Globus pallidus (tissue), 1 donor: ENCODE results near the gene CACNG8.
A peak's percentile ranks its signal among the peaks of the same experiment; 100 is the strongest.

Experiments used
- DNase-seq: peaks from one replicate; pipeline ENCODE4 v3.0.0-alpha.2; 2015; ENCODE audit warnings: low spot score

The CACNG8 gene

DNA sequence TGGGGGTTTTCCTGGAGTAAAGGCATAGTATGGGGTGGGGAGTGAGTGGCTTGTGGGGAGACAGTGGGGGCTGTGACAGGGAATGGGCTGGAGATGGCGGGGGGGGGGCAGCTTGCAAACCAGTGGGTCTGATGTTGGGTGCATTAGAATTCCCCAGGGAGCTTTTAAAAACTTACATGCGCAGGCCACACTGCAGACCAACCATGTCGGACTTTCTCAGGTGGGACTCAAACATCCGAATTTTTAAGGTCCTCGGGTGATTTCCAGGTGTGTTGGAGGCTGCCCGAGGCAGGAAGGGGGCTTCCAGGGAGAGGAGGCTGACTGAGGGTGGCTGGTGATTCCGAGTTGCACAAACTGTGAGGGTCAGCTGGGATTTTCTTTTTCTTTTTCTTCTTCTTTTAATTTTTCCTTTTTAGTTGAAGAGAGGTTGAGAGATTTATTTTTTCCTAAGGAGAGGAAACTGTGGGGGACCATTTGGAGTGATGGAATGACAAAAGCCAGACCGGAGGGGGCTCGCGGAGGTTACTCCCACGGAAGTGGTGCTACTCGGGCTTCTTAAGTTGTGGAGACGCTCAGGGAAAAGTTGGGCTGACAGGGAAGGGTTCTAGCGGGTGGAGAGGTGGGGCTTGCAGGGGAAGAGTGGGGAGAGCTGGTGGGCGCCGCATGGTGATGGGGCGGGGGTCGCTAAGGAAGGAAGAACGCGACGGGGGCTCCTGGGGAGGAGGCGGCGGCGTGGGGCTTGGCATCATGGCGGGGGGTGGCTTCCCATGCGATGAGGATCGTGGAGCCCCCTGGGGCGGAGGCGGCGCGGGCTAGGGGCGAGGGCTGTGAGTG, 997 bp upstream of the CACNG8 start:
- no peak for DNase-seq

DNA sequence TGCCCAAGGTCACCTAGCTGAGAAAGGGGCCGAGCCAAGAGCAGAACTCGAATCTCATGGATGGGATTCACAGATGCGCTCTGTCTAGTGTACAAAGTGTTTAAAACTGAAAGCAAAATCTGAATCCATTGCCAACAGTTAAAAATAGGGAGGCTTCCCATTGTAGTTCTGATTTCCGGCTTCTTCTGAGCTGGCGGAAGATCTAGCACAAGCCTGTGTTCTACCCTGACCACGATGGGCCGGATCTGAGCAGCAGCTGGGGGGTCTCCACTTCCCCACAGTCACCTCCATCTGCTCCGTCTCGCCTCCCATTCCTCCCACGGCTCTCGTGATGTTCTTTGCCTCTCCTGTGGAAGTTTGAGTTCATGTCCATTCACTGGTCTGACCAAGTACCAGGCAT, 2.4 kb downstream of the CACNG8 start:
- DNase-seq: no peak

DNA sequence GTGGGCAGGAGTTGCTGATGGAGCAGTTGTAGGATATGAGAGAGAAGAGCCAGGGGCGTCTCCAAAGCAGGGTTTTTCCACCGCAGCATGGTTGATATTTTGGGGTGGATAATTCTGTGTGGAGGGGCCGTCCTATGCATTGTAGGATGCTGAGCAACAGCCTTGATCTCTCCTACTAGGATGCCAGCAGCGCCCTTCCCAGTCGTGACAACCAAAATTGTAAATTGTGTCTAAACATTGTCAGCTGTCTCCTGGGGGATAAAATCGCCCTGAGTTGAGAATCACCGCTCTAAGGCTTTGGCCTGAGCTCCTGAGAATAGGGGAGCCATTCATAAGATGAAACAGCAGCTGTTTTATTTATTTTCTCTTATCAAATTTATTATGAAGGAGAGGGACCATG, 4.2 kb downstream of the CACNG8 start:
- no peak for DNase-seq

DNA sequence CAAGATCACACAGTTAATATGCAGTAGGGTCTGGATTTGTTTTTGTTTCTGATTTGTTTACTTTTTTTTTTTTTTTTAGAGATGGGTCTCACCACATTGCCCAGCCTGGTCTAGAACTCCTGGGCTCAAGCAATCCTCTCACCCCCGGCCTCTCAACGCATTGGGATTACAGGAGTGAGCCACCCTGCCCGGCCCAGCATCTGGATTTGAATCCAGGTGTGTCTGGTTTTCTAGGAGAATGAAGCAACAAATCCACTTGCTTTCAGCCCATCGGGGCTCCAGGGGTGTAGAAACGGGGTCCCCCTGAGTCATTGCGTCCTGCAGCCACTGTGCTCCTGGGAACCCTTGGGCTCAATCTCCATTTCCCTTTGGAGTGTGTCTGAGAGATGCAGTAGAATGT, 6.6 kb downstream of the CACNG8 start:
- DNase-seq: no peak

DNA sequence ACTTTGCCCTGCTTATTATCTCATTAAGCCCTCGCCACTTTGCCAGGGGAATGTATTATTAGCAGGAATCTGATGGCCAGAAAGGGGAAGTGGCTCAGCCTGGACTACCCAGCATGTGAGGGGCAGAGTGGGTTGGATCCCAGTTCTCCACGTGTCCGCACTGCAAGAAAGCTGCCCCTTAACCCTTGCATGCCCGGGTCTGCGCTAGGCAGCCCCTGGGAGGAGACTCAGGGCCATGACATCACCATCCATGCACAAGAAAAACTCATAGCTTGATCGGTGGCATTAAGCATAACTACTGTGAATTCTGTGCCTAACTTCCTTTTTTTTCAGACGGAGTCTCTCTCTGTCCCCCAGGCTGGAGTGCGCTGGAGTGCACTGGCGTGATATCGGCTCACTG, 8.9 kb downstream of the CACNG8 start:
- no peak for DNase-seq

DNA sequence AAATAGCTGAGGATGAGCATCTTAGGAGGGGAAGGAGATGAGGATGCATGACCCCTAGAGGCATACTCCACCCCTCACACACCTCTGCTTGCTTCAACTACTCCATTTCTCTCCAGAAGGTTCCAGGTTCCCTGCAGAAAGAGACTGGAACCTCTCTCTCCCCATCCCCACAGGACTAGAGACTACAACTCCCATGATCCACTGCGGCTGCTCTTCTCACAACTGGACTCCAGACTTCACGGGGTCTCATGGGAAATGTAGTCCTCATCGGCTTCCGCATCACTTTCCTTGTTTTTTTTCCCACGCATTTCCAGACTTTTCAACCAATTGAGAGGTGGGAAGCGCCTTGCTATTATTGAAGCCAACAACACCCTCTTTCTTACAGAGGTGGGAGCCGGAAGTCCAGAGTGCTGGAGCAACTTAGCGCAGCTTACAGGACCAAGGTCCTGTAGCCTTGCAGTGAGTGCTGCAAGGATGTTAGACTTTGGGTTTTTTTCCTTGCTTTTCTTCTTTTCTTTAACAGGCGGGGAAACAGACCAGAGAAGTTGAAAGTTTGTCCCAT, 14.8 kb downstream of the CACNG8 start:
- DNase-seq: peak; percentile 88

DNA sequence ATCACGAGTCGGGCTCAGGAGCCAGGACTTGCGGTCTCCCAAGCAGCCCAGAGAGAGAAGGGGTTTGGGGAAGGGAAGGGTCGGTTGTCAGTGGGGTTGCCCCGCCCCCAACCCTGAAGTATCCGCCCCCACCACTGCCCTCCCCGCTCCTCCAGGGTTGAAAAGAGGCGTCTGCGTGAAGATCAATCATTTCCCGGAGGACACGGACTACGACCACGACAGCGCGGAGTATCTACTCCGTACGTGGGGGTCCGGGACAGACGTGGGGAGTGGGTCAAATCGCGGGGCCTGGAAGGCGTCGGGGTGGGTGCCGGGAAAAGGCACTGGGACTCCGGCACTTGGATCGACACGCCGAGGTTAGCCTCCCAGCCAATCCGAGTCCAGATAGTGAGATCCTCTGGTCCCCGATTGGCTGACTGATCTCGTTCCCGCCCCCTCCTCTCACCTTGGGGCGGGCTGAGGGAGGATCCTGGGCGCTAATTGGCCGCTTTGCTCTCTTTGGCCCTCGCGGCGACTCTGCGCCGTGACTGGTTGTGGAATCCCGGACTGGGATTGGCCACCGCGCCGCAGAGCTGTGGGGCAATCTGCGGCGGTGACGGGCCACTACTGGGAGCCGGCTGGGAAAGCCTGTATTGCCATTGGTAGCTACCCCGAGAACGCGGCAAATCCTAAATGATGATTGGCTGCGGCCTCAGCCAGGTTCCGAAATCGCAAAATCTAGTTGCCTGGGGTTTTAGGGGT, 15.4 kb downstream of the CACNG8 start:
- peak; percentile 68 for DNase-seq

DNA sequence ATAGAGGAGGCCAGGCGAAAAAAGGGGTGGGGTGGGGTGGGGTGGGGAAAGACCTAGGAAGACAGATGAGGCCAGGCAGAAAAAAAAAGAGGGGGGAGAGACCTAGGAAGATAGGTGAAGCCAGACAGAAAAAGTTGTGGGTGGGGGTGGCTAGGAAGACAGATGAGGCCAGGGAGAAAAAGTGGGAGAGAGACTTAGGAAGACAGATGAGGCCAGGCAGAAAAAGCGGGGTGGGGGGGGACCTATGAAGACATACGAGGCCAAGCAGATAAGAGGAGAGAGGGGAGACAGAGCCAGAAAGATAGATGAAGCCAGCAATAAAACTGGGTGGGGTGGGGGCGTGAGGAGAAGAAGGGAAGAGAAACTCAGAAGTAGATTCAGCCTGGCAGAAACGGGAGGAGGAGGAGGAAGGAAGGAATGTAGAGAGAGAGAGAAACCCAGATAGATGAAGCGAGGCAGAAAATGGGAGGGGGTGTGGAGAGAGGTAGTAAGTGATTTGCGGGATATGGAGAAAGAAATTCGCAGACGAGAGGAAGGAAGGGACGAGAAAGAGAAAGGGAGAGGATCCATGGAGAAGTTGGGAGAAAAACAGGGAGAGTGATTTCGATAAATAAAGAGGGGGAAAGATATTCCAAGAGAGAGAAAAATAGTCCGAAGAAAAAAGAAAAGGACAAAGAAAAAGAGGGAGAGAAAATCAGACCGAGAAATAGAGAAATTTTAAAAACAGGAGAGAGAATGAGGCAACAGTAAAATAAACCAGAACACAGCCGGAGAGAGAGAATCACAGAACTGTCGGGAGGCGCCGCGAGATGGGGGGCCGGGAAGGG, 16.5 kb downstream of the CACNG8 start:
- DNase-seq: no peak

DNA sequence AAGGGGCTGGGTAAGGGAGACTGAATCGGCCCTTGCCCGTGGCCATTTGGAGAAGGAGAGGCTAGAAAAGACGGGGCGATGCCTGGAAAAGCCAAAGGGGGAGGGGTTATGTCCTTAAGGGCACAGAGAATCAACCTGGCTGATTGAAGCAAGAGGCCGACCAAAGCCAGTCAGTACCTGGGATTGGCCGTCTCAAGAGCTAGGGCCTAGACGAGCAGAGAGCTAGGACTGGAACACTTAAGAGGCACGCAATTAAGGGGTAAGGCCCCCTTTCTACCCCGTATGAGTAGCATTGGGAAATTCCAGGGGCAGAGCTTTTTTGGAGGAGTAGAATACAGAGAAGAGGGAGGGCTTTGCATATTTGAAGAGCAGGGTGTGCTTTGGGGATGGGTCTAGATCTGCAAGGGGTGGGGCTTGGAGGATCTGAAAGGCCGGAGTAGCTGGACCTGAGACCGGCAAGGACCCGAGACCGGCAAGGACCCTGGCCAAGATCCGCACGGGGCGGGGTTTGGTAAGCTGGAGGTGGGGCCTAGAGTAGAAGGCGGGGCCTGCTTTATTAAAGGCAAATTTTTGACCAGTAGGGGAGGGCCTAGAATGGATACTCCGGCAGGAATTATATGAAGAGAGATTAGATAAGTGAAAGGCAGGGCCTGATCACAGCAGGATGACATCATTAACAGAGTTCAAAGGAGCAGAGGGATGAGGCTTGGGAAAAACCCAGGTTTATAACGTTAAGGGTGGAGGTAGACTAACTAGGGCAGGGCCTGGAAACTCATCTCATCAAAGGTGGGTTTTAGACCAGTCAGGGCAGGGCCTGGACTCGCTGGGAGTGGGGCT, 18.0 kb downstream of the CACNG8 start:
- DNase-seq: no peak

DNA sequence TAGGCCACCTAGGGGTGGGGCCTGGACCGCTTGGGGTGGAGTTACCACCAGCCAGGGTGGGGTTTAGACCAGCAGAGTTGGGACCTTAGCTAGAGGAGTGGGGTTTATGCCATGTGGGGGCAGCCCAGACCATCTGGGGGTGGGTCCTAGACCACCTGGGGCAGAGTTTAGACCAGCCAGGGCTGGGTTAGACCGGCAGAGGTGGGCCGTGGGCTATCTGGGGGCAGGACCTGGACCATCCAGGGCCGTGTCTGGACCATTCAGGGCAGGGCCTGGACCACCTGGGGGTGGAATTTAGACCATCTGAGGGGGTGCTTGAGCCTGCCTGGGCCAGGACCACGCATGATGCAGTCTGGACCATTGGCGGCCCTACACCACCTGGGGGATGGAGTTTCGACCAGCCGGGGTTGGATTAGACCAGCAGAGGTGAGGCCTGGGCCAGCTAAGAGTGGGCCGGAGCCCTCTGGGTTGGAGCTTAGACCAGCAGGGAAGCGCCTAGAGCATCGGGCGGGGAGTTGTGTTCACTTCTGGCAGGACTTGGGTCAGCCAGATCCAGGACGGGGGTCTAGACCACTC, 18.7 kb downstream of the CACNG8 start:
- no peak for DNase-seq

DNA sequence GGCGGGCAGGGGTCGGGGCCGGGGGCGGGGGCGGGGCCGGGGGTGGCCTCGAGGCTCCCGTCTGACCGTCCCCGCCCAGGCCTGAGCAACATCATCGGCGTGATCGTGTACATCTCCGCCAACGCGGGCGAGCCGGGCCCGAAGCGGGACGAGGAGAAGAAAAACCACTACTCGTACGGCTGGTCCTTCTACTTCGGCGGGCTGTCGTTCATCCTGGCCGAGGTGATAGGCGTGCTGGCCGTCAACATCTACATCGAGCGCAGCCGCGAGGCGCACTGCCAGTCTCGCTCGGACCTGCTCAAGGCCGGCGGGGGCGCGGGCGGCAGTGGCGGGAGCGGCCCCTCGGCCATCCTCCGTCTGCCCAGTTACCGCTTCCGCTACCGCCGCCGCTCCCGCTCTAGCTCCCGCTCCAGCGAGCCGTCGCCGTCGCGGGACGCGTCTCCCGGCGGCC, 19.3 kb downstream of the CACNG8 start:
- no peak for DNase-seq

DNA sequence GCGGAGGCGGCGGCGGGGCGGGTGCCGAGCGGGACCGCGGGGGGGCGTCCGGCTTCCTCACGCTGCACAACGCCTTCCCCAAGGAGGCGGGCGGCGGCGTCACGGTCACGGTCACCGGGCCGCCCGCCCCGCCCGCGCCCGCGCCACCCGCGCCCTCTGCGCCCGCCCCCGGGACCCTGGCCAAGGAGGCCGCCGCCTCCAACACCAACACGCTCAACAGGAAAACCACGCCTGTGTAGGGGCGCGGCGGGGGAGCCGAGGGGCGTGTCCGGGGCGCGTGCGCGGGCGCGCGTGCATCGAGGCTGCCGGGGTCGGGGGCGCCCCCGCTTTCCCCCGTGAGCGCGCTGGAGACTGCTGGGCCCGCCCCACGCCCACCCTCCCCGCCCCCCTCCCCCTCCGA, 19.9 kb downstream of the CACNG8 start:
- DNase-seq: no peak

DNA sequence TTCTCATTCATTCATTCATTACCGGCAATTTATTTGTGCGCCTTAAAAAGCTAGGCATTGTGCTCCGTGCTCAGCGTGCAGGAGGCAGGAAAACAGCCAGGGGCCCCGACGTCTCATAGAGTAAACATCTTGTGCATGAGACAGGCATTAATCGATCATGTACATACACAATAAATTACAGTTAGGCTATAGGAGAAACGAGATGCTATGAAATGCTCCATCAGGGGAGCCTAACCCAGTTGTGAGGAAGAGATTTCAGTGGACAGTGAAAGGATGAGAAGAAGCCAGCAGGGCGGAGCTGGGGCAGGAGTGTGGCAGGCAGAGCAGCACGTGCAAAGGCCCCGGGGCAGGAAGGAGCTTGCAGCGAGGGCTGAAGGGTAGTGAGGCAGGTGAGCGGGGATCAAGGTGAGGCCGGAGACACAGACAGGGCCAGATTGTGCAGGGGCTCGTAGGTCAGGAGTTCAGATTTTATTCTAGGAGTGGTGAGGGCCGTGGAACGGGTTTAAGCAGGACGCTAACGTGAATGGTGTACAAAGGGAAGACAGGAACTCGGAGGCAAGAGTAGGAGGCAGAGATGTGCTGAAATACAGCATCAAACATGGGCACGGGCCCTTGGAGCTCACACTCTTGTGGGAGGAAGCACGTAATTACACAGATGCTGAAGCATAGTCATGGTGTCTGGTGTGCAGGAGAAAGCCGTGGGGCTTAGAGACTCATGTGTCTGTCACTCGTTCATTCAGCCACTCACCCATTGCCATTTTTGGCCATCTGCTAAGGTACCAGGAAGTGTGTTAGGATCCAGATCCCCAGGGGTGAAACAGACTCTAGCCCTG, 20.9 kb downstream of the CACNG8 start:
- DNase-seq: no peak

DNA sequence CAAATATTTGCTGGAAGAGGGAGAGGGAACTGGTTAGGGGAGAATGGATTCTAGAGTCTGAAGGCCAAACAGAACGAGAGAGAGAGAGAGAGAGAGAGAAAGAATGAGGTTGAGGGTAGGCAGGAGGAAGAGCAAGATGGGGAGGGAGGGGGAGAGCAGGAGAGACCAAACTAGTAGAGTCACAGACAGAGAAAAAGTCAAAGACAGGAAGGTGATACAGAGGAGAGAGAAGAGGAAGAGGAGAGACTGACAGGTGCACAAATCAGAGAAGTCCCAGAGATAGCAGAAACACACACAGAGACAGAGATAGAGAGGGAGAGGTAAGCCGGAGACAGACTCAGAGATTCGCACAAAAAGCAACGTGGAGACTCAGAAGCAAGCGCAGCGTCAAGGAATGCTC, 23.1 kb downstream of the CACNG8 start:
- DNase-seq: no peak

DNA sequence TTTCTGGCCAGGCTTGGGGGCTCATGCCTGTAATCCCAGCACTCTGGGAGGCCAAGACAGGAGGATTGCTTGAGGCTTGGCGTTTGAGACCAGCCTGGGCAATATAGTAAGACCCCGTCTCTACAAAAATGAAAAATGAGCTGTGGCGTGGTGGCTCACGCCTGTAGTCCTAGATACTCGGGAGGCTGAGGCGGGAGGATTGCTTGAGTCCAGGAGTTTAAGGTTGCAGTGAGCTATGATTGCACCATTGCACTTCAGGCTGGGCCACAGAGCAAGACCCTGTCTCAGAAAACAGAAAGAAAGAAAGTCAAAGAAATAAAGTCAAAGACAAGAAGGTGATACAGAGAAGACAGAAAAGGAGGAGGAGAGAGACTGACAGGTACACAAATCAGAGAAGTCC, 26.2 kb downstream of the CACNG8 start:
- DNase-seq: no peak

DNA sequence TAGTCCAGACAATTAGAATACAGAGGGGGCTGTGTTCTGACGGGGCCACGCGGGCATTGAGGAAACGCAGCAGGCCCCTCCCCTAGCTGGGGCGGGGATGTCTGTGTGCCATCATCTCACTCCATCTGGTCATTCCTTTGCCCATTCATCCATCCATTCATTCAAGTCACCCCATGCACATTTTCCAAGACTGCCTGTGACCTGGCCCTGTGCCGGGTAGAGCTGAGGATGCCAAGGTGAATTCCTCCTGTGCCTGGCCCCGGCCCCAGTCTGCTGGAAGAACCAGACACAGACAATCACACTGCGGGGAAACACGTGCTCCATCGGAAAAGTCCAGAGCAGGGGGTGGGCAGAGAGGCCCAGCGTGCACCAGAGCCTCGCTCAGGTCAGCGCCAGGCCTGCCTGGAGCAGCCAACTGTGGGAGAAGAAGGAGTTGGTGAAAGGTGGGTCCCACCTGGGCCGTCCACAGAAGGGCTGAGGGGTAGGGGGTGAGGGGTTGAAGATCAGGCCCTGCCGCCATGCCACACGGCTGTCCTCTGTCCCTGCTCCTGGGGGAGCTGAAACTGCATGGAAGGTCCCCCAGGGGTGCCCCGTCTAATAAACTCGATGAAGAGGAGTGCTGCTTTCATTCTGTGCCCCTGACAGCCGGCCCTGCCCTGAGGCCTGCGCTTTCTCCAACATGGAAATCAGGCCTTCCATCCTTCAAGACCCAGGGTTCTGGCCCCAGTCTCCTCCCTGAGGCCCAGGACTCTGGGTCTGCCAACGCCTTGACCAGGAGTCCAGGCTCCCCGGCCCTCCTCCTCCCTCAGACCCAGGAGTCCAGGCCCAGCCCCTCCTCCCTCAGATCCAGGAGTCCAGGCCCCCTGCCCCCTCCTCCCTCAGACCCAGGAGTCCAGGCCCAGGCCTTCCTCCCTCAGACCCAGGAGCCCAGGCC, 27.1 kb downstream of the CACNG8 start:
- no peak for DNase-seq

DNA sequence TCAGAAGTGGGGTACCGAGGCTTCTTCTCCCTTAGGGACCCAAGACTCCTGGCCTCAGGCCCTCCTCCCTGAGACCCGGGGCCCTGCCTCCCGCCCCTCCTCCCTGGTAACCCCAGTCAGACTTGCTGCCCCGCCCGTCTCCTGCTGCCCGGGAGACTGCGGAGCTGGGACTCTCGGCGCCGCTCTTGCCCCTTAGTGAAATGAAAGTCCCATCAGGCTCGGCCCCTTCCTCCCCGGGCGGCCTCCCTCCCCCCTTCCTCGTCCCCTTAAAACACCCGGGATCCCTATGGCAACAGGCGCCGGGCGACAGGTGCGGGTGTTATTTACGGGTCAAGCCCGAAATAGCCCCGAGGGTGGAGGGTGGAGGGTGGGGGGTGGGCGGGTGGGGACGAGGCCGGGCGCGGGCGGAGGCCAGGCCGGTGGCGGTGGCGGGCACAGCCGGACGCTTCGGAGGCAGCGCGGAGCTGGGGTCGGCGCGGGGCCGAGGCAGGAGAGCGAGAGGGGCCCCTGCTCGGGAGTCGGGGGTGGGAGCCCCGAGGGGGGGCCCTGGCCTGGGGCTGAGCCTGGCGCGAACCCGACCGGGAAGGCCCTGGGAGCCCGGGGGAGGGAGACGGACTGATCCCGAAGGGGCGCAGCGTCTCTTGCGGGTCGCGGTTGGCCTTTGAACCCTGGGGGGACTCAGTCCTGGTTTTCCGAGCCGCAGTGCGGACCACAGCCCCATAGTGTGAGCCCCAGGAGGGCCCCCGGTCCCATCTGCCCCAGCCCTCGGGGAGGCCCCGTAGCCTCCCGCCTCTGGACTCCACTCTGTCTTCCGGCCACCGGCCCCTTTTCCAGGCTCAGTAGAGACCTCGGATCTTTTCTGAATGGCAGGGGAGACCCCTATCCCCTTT, 28.7 kb downstream of the CACNG8 start, which contains the start of gene CACNG6:
Gene CACNG6 (plus strand): TSS at position 414 of the 890 bp plus-strand sequence. CDS start 1,241 bp downstream, outside the sequence.
- DNase-seq: no peak

DNA sequence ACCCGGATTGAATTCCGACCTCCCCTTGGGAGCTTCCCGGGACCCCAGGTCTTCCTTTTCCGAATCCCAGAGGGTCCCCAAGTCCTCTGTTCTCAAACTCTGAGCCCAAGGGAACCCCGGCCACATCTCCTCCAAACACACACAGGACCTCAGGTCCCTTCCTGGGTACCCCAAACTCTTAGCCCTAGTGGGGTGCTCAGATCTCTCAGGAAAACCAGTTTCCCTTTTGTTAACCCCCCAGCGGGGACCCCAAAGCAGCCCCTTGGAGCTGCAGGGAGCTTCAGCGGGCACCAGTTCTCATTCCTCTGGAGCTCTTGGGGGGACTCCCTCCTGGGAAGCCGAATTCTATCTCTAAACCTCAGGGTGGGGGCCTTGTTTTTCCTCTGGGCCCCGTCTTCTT, 29.5 kb downstream of the CACNG8 start:
- DNase-seq: no peak
